GM10266 (cell line): ENCODE measurements around the gene DAB2IP.

Experiments
- DNase-seq: peaks from one replicate; pipeline ENCODE4 v3.0.0; 2012; ENCODE audit errors: extremely low spot score
- TF ChIP-seq, protein P1 (sequence below): IDR thresholded peaks from 2 replicates; pipeline ENCODE4 v1.5.1; 2012; ENCODE audit warnings: mild to moderate bottlenecking, low read depth; ENCODE audit not compliant: control insufficient read depth, insufficient read depth; ENCODE audit errors: missing control alignments

Gene DAB2IP

DNA sequence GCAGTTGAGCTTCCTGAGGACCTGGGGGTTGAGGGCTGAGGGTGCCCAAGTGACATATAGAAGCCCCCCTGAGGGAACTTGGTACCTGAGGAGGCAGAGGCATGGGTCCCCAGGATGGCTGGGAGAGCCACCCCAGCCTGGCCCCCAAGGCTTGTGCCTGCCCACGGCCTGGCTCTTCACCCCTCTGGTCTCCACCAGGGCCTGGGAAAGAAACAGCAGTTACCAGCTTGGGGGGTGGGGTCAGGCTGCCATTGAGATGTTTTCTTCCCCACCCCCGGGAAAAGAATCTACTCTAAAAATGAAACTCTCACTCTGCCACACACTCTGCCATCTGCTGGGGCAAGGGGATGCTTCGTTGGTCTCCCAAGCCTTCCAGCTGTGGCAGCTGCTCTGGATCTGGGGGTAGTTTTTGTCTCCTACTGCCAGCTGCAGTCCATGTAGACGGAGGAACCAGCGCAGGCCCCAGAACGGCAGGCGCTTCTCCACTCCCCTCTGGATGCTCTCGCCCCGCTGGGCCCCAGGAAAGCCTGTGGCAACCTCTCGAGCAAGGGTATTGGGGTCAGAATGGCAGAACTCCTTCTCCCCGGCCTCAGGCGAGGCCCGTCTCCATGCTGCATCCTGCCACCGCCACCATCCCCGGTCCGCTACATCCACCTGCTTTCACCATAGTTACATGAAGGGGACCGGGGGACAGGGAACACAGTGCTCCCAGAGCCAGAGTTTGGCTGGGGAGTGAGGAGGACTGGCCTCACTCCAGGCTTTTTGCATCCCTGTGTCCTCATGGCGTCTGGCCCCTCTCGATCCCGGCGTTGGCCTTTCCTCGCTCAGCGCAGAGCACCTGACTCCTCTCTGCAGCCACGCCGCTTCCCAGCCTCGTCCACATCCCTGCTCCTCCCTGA lies 123.5 kb downstream of the DAB2IP start:
- TF ChIP-seq, protein P1, sequence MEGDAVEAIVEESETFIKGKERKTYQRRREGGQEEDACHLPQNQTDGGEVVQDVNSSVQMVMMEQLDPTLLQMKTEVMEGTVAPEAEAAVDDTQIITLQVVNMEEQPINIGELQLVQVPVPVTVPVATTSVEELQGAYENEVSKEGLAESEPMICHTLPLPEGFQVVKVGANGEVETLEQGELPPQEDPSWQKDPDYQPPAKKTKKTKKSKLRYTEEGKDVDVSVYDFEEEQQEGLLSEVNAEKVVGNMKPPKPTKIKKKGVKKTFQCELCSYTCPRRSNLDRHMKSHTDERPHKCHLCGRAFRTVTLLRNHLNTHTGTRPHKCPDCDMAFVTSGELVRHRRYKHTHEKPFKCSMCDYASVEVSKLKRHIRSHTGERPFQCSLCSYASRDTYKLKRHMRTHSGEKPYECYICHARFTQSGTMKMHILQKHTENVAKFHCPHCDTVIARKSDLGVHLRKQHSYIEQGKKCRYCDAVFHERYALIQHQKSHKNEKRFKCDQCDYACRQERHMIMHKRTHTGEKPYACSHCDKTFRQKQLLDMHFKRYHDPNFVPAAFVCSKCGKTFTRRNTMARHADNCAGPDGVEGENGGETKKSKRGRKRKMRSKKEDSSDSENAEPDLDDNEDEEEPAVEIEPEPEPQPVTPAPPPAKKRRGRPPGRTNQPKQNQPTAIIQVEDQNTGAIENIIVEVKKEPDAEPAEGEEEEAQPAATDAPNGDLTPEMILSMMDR: no peak
- no peak for DNase-seq

DNA sequence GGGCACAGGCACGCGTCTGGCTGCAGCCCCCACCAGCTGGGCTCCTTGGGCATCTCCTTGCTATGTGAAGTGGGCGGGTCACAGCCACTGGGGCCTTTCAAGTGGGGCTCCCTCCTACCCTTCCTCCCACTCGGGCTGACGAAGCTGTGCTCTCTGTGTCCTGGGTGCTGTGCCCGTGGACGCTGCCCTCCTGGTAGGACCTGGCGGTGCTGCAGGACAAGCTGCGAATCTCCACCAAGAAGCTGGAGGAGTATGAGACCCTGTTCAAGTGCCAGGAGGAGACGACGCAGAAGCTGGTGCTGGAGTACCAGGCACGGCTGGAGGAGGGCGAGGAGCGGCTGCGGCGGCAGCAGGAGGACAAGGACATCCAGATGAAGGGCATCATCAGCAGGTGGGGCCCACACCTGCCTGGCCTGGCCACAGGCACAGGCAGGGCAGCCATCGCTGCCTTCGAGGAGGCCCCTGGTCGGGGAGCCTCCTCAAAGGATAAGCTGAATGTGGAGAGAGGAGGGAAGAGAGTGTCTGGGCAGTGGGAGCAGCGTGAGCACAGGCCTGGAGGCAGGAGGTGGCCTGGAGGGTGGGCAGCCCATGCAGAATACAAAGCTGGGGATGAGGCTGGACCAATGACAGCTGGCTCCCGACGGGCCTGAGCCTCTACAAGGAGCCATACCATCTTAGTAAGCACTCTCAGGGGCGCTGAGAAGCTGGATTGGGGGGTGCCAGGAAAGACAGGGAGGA lies 124.7 kb downstream of the DAB2IP start:
- no peak for DNase-seq

DNA sequence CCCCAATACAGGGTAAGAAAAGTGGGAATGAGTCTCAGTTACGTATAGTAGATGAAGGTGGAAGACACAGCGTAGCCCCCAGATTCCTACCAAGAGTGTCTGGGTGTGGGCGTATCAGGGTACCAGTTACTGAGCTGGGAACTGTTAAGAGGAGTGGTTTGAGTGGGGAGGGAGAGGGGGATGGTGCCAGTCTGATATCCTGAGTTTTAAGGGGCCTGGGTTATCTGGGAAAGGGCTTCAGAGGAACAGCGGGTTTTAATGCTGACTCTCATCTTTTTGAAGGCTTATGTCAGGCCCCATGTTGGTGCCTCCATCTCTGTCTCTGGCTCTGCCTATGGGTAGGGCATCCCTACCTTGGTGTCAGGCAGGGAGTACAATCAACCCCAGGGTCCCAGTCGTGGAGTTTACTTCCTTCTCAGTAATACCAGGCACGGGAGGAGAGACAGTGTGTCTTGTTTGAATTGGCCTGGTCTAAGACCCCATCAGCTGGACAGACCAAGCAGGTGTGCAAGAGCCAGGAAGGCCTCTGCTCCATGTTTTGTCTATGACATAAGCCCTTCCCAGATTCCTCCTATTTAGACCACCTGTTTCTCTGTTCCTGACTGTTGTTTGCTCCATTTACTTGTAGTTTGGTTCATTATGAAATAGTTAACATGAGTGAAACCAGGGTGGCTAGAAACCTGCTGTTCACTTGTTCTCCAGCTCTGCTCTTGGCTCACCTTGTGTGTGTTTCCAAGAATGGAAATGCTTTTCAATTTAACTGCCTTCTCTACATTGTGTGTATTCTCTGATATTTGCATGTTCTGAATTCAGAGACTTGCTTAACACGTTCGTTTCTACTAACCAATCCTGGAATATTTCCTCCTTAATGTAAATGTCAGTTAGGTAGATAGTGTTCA lies 125.6 kb downstream of the DAB2IP start:
- no peak for DNase-seq

More for the DNA sequence above, 124.7 kb downstream of the DAB2IP start:
- TF ChIP-seq, protein P1: no peak

DNA sequence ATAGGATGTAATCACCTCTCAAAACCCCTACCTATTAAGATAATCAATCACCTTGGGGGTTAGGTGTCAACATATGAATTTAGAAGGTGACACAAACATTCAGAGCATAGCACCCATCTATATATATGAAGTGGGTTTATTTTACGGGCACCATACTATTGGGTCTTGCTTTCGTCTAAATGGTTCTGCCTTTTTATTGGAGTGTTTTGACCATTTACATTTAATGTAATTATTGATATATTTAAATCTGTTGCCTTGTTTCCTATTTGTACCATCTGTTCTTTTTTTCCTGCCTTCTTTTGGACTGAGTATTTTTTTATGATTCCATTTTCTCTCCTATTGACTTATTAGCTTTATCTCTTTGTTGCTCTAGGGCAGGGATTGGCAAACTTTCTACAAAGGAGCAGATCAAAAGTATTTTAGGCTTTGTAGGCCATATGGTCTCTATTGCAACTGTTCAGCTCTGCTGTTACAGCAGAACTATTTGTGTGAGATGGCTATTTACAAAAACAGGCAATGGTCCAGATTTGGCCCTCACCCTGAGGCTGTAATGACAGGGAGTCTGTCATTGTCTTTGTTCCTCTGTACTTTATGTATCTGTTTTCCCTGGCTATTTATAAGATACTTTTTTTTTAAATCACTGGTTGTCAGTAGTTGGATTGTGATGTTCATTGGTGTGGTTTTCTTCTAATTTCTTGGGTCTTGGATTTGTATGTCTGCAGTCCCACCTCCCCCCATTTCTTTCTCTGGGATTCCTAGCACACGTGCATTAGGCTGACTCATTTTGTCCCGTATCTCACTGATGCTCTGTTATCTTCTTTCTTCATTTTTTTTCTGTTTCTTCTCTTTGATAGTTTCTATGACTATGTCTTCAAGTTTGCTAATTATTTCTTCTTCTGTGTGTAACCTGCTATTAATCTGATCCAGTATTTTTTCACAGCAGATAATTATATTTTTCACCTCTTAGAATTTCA lies 127.1 kb downstream of the DAB2IP start:
- TF ChIP-seq, protein P1: no peak
- no peak for DNase-seq

More for the DNA sequence above, 125.6 kb downstream of the DAB2IP start:
- TF ChIP-seq, protein P1: no peak

DNA sequence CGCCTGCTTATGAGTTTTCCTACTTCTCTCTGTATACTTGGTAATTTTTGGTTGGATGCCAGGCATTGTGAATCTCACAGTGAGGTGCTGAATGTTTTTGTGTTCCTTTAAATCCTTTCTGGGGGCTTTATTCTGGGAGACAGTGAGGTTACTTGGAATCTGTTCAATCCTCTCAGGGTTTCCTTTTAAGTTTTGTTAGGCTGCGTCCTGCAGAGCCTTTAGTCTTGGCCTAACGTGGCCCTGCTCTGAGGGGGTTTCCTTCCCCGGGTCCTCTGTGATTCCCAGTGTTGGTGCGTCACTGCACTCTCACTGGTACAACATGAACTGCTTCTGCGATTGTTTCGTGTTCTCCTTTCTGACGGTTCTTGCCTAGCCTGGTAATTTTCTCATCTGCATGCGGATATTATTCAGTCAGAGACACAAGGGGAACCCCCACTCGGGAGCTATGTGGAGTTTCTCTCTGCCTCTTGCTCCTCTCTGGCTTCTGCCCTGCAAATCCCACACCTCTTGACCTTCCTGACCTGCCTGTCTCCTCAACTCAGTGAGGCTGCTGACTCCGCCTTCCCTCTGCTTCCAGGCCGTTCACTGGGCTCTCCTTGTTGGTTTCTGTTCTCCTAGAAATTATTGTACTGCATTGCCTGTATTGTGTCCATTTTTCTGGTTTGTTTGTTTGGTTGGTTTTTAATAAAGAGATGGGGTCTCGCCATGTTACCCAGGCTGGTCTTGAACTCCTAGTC lies 128.1 kb downstream of the DAB2IP start:
- DNase-seq: no peak
- TF ChIP-seq, protein P1: no peak
